D721Med (cell line): ENCODE measurements around the gene CDH4.

ENCODE experiments used
- DNase-seq: peaks from one replicate; pipeline ENCODE4 v3.0.0; 2011; ENCODE audit warnings: low spot score; ENCODE audit not compliant: insufficient read length
- FAIRE-seq: peaks from 2 replicates; lab custom pipeline; 2011; peaks lifted over from hg19 to GRCh38; lab: Jason Lieb, UNC
- TF ChIP-seq, protein P1 (sequence below): IDR thresholded peaks from 2 replicates; pipeline ENCODE4 v1.5.1; 2012; ENCODE audit warnings: mild to moderate bottlenecking, control low read depth; ENCODE audit not compliant: insufficient read depth; ENCODE audit errors: missing control alignments

Gene CDH4

DNA sequence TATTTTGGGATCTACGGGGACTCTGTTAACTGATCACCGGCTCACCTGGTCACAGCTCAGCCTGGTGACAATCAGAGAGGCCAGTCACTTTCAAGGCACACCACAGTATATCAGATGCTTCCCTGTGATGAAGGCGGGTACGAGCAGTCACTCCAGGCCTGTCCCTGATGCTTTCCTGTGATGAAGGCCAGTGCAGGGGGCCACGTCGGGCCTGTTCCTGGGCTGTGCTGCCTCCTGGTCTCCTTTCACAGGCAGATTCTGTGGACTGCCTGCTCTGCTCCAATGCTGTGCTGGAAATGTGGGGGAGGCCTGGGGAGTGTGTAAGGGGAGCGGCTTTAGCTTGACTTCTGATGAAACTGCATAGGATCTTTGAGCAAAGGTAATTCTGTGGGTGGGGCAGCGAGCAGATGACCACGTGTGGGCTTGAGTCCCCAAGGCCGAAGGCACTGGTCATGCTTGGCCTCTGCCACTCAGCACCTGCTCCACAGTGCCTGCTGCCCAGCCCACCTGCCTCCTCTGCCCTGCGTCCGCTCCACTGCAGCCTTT lies 441.1 kb downstream of the CDH4 start:
- FAIRE-seq (no peak), DNase-seq (no peak)
- TF ChIP-seq, protein P1, sequence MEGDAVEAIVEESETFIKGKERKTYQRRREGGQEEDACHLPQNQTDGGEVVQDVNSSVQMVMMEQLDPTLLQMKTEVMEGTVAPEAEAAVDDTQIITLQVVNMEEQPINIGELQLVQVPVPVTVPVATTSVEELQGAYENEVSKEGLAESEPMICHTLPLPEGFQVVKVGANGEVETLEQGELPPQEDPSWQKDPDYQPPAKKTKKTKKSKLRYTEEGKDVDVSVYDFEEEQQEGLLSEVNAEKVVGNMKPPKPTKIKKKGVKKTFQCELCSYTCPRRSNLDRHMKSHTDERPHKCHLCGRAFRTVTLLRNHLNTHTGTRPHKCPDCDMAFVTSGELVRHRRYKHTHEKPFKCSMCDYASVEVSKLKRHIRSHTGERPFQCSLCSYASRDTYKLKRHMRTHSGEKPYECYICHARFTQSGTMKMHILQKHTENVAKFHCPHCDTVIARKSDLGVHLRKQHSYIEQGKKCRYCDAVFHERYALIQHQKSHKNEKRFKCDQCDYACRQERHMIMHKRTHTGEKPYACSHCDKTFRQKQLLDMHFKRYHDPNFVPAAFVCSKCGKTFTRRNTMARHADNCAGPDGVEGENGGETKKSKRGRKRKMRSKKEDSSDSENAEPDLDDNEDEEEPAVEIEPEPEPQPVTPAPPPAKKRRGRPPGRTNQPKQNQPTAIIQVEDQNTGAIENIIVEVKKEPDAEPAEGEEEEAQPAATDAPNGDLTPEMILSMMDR: no peak

DNA sequence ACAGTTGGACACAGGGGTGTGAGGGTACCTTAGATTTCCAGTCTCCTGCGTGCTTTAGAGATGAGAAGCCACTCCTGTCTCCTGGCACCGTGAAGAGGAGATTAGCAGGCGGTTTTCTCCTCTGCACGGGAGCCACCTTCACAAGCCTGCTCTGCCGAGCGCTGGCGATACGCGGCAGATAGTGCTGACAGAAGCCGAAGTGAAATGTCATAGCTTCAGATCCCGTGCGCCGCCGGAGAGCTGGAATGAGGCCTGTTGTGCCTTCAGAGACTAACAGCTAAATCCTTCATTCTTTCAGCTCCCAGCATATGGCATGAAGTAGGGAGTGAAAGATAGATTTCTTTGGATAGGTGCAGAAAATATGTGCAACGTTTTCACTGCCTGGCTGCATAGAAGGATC lies 442.6 kb downstream of the CDH4 start:
- no peak for FAIRE-seq
- DNase-seq: no peak
- TF ChIP-seq, protein P1: no peak

DNA sequence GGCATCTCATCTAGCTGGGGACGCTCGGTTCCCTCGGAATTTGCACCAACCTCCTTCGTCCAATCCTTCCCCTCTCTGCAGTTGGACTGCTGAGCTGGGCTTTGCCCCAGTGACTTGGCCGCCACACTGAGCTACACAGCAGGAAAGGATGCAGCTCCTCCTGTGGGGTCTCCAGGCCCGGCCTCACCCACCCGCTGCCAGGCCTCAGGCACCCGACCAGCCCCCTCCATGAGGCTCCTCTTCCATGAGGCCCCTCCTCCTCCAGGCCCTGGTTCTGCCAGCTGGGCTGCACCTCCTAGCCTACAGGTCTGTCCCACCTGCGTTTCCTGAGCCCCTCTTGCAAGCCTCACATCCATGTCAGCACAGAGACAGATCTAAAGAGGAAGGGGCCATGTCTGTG lies 443.7 kb downstream of the CDH4 start:
- TF ChIP-seq, protein P1: no peak
- no peak for FAIRE-seq
- no peak for DNase-seq

DNA sequence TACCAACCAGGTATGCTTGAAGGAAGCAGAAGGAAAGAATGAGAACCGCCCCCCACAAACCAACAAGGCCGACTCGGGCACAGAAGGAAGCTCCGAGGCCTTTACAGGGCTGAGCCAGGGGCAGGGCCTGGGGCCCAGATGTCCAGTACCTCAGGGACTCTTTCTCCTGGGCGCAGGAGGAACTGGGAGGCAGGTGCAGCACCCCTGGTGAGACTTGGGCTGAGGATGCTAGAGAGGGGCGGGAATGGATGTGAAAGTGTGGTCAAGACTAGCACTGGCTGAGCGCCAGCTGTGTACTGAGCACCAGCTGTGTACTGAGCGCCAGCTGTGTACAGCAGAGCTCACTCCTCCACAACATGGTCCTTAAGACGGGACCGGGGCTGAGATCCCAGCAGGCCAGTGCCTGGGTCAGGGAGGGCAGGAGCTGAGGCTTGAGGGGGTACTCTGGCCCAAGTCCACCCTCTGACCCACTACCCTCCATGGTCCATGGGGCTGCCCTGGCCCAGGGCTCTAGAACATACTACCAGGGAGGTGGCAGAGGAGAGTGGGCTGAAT lies 444.2 kb downstream of the CDH4 start:
- no peak for DNase-seq
- TF ChIP-seq, protein P1: no peak
- no peak for FAIRE-seq

DNA sequence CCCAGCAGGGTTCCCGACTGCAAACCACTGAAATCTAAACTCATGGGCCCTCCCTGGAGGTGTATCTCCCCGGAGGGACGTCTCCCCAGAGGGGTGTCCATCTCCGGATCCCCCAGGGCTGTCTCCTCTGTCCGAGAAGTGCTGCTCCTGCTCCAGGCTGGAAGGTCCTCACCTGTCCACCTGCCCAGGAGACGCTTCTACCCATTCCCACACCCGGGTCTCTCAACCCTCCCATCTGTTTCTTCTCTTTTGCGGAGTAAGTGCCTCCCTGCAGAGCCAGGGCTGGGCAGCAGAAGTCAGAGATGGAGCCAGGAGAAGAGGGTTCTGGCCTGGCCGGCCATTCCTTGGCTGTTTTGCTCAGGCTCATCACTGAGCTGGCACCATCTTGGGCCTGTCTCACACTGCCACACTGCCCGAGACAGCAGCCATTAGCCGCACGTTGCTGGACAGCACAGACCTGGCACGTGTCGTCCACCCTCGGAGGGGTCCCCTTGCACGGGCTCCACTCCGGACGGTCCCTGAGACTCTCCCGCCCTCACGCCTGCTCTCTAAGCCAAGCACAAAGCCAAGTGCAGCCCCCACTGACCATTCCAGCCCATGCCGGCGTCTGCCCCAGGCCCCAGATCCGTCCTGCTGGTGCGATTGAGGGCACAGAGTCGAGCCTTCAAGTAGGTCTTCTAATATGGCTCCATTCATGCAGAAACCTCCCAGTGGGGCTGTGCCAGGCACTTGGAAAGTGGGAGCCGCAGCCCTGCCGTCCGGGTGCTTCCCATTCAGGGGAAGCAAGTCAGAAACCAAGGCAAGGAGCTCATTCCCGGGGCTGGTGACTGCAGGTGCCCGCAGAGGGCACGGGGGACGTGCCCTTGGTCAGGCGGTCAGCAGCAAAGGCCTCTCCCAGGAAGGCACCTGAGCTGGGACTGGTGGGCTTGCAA lies 445.9 kb downstream of the CDH4 start:
- FAIRE-seq: no peak
- no peak for DNase-seq
- TF ChIP-seq, protein P1: no peak

DNA sequence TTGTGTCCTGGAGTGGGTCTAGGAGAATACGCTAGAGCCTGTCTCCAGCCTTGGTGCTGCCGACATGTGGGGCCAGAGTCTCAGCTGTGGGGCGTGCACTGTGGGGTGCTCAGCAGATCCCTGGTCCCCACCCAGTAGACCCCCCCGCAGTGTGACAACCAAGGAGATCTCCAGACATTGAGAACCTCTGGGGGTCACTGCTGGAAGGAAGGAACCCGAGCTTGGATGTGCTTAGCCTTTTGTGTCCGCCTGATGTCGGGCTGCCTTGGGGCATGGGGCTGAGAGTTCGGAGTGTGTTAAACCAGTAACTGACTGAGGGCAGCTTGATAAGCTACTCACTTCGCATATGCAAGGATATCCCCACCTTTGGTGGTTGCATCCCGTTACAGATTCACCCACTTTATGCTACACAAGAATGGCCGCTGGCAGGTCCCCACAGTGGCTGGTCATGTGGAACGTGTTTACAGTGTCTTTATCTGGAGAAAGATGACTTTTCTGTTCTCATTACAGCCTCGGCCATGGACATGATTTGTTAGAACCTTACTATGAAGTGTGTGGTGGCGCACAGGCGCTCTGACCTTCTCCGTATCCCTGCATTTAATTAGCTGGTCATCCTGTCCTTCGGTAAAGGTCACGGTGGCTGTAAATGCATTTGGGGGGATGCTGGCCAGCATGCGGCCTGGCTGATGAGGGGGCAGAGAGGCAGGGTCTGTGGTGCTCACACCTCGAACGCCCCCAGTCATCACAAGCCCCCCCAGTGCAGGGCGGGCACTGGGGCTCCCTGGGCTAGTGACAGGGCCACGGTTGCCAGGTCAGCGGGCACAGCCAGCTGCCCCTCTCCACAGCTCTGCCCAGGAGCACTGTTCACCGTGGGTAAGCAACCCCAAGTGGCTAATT lies 446.8 kb downstream of the CDH4 start:
- DNase-seq (no peak), FAIRE-seq (no peak)
- TF ChIP-seq, protein P1: no peak
